HL-60 (cell line): ENCODE measurements around the gene CYP2A13.
"Not testable (repeated sequence)": the region's sequence is repeated elsewhere in the genome, so short reads cannot be mapped to it uniquely, and the experiment has no call there.

Experiments used
- CTCF ChIP-seq: IDR thresholded peaks from one replicate; pipeline ENCODE4 v1.5.1; 2011; ENCODE audit warnings: low read length, control low read depth, inconsistent platforms; ENCODE audit not compliant: insufficient read depth
- GABPA ChIP-seq: IDR thresholded peaks from 2 replicates; pipeline ENCODE4 v1.6.1; 2012; ENCODE audit warnings: low read depth
- POLR2AphosphoS5 ChIP-seq: IDR thresholded peaks from 2 replicates; pipeline ENCODE4 v1.6.1; 2012; ENCODE audit warnings: low read depth
- SPI1 ChIP-seq: IDR thresholded peaks from 2 replicates; pipeline ENCODE4 v1.6.1; 2012; ENCODE audit warnings: low read depth, mild to moderate bottlenecking, borderline replicate concordance
- TF ChIP-seq, protein P1 (sequence below): IDR thresholded peaks from 2 replicates; pipeline ENCODE4 v1.6.1; 2012; ENCODE audit warnings: low read depth; ENCODE audit not compliant: insufficient replicate concordance

- TF ChIP-seq CTCF, SPI1, POLR2AphosphoS5, GABPA: not testable (repeated sequence)
- TF ChIP-seq, protein P1, sequence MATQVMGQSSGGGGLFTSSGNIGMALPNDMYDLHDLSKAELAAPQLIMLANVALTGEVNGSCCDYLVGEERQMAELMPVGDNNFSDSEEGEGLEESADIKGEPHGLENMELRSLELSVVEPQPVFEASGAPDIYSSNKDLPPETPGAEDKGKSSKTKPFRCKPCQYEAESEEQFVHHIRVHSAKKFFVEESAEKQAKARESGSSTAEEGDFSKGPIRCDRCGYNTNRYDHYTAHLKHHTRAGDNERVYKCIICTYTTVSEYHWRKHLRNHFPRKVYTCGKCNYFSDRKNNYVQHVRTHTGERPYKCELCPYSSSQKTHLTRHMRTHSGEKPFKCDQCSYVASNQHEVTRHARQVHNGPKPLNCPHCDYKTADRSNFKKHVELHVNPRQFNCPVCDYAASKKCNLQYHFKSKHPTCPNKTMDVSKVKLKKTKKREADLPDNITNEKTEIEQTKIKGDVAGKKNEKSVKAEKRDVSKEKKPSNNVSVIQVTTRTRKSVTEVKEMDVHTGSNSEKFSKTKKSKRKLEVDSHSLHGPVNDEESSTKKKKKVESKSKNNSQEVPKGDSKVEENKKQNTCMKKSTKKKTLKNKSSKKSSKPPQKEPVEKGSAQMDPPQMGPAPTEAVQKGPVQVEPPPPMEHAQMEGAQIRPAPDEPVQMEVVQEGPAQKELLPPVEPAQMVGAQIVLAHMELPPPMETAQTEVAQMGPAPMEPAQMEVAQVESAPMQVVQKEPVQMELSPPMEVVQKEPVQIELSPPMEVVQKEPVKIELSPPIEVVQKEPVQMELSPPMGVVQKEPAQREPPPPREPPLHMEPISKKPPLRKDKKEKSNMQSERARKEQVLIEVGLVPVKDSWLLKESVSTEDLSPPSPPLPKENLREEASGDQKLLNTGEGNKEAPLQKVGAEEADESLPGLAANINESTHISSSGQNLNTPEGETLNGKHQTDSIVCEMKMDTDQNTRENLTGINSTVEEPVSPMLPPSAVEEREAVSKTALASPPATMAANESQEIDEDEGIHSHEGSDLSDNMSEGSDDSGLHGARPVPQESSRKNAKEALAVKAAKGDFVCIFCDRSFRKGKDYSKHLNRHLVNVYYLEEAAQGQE, result not testable (repeated sequence)
These were observed 47.4 kb downstream of the CYP2A13 start for GRCh38 chr19:41135390-41136384.
